GM23338 (cell line): ENCODE results near the gene STAC. TPM values are rescaled to one million over a fixed set of nuclear protein-coding genes. Genes with fewer than 3 reads are reported as not detected.

Experiments used
- EZH2phosphoT487 ChIP-seq: fragments of 200-600 bp; sonication (generic); IDR thresholded peaks from one replicate; pipeline ENCODE4 v1.8.1; 2018; ENCODE audit warnings: antibody characterized with exemption; ENCODE audit not compliant: unreplicated experiment
- JUNB ChIP-seq: IDR thresholded peaks from one replicate; pipeline ENCODE4 v1.6.1; 2016; ENCODE audit warnings: antibody characterized with exemption; ENCODE audit not compliant: unreplicated experiment
- NANOG ChIP-seq: IDR thresholded peaks from 2 replicates; pipeline ENCODE4 v1.6.1; 2016; ENCODE audit warnings: antibody characterized with exemption, borderline replicate concordance
- POLR2AphosphoS5 ChIP-seq: IDR thresholded peaks from 2 replicates; pipeline ENCODE4 v1.6.1; 2016; ENCODE audit warnings: antibody characterized with exemption, low read depth
- REST ChIP-seq: IDR thresholded peaks from one replicate; pipeline ENCODE4 v1.6.1; 2018; ENCODE audit warnings: antibody characterized with exemption; ENCODE audit not compliant: unreplicated experiment
- STAT1 ChIP-seq: IDR thresholded peaks from one replicate; pipeline ENCODE4 v1.6.1; 2016; ENCODE audit warnings: antibody characterized with exemption; ENCODE audit not compliant: unreplicated experiment
- ZNF331 ChIP-seq: fragments of 250-450 bp; sonication (Bioruptor Pico); IDR thresholded peaks from 2 replicates; pipeline ENCODE4 v1.5.0; 2020; ENCODE audit warnings: low read depth, mild to moderate bottlenecking, moderate library complexity
- ZNF462 ChIP-seq: fragments of 250-450 bp; sonication (Bioruptor Pico); IDR thresholded peaks from 2 replicates; pipeline ENCODE4 v1.5.0; 2020; ENCODE audit warnings: mild to moderate bottlenecking, moderate library complexity
- polyA plus RNA-seq: library from polyadenylated mRNA; unstranded; fragments of >200 nt; fragmentation: Nextera tagmentation; extraction: Ambion mirVana; gene quantifications from 2 replicates; pipeline ENCODE4 v1.2.1, GENCODE V29; 2016
- total RNA-seq: library from RNA; depleted of rRNA; stranded (reverse); fragments of >200 nt; shearing (Covaris generic); gene quantifications from 2 replicates; pipeline ENCODE4 v1.2.3, GENCODE V29; 2014
- TF ChIP-seq, protein P1 (sequence below), 2 experiments: fragments of 200-600 bp in 1 of 2; sonication (generic) in 1 of 2; conservative IDR thresholded peaks; 2 replicates each; pipeline versions ENCODE4 v1.5.1 to v1.6.1; 2016 to 2017; ENCODE audit warnings: antibody characterized with exemption in 2 of 2, low read depth in 2 of 2, mild to moderate bottlenecking in 2 of 2, moderate library complexity in 1 of 2

Gene STAC
- total and polyA plus RNA-seq, 2 experiments from 2014 or later = 5.6 to 22.9 TPM

GRCh38 chr3:36397841-36398240 lies 17.5 kb downstream of the STAC start (continued):
- TF ChIP-seq ZNF462 (no peak), JUNB (no peak), EZH2phosphoT487 (no peak), ZNF331 (CRISPR knock-in tag) (no peak), NANOG (no peak), REST (no peak), STAT1 (no peak), POLR2AphosphoS5 (no peak)
- TF ChIP-seq, protein P1, sequence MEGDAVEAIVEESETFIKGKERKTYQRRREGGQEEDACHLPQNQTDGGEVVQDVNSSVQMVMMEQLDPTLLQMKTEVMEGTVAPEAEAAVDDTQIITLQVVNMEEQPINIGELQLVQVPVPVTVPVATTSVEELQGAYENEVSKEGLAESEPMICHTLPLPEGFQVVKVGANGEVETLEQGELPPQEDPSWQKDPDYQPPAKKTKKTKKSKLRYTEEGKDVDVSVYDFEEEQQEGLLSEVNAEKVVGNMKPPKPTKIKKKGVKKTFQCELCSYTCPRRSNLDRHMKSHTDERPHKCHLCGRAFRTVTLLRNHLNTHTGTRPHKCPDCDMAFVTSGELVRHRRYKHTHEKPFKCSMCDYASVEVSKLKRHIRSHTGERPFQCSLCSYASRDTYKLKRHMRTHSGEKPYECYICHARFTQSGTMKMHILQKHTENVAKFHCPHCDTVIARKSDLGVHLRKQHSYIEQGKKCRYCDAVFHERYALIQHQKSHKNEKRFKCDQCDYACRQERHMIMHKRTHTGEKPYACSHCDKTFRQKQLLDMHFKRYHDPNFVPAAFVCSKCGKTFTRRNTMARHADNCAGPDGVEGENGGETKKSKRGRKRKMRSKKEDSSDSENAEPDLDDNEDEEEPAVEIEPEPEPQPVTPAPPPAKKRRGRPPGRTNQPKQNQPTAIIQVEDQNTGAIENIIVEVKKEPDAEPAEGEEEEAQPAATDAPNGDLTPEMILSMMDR (conservative IDR thresholded peaks at IDR 0.05; ENCODE audit: low read depth in 2 of 2) = no peak
